ENCODE results near the gene CYP2E1. TPM values are rescaled to one million over a fixed set of nuclear protein-coding genes. Genes with fewer than 3 reads are reported as not detected.

The CYP2E1 gene
- total and polyA plus RNA-seq, 2 of the 13 experiments (the other 11 are each of a cell fraction or from before 2014, with no cell fraction given): 0.27 to 0.63 TPM

- no peak for TF ChIP-seq TEAD2 (CRISPR knock-in tag; IDR thresholded peaks at IDR 0.05)
- no peak for TF ChIP-seq GATA4 (IDR thresholded peaks at IDR 0.05; ENCODE audit: borderline replicate concordance, low read depth)
- 0 out of 2 replicates have a peak, but pooled peaks have one; percentile 40 for TF ChIP-seq RERE (CRISPR knock-in tag; IDR thresholded peaks at IDR 0.05; ENCODE audit: low read depth)
- TF ChIP-seq ERF (CRISPR knock-in tag; IDR thresholded peaks at IDR 0.05): no peak
- no peak for TF ChIP-seq ZNF724P (CRISPR knock-in tag; IDR thresholded peaks at IDR 0.05; ENCODE audit: borderline replicate concordance)
- TF ChIP-seq, protein P1, sequence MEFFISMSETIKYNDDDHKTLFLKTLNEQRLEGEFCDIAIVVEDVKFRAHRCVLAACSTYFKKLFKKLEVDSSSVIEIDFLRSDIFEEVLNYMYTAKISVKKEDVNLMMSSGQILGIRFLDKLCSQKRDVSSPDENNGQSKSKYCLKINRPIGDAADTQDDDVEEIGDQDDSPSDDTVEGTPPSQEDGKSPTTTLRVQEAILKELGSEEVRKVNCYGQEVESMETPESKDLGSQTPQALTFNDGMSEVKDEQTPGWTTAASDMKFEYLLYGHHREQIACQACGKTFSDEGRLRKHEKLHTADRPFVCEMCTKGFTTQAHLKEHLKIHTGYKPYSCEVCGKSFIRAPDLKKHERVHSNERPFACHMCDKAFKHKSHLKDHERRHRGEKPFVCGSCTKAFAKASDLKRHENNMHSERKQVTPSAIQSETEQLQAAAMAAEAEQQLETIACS (CRISPR knock-in tag; IDR thresholded peaks at IDR 0.05): no peak
- no peak for TF ChIP-seq CENPX (CRISPR knock-in tag; IDR thresholded peaks at IDR 0.05)
- no peak for TF ChIP-seq USF2 (IDR thresholded peaks at IDR 0.05; ENCODE audit: low read depth, low read length)
- no peak for TF ChIP-seq USF2 (CRISPR knock-in tag; IDR thresholded peaks at IDR 0.05; ENCODE audit: borderline replicate concordance)
- TF ChIP-seq ZNF781 (CRISPR knock-in tag; IDR thresholded peaks at IDR 0.05; ENCODE audit: borderline replicate concordance, not compliant biosample characterization): no peak
- peak; percentile 67; the same call in 1 of the 2 replicates for TF ChIP-seq CEBPB (IDR thresholded peaks at IDR 0.05; ENCODE audit: borderline replicate concordance, low read depth, low read length)
These were observed 15.1 kb upstream of the CYP2E1 start (continued) for GRCh38 chr10:133511907-133512528.
